MCF 10A (cell line): ENCODE measurements around the gene ZC3H14. TPM values are rescaled to one million over a fixed set of nuclear protein-coding genes. Genes with fewer than 3 reads are reported as not detected.
A peak's percentile ranks its signal among the peaks of the same experiment; 100 is the strongest.

Source experiments
- BruUV-seq: library from RNA; stranded (reverse); fragments of 400-500 nt; replicated peaks from 2 replicates; lab custom pipeline; 2021; lab: Mats Ljungman, UMichigan
- CTCF ChIA-PET: fragments of 300-600 bp; sonication (Branson Sonifier 250); formaldehyde crosslinking; extraction: SDS; loops from one replicate; lab custom pipeline; 2021; ENCODE audit warnings: antibody characterized with exemption, inconsistent platforms; lab: Yijun Ruan, JAX
- POLR2A ChIA-PET: fragments of 300-600, 350-650 bp; sonication (Branson Sonifier 250); formaldehyde crosslinking; extraction: SDS; loops from one replicate; lab custom pipeline; 2020; ENCODE audit warnings: antibody characterized with exemption, inconsistent platforms; lab: Yijun Ruan, JAX
- DNase-seq: peaks from one replicate; pipeline ENCODE4 v3.0.0-alpha.2; 2018; ENCODE audit not compliant: unreplicated experiment
- H3K27ac Mint-ChIP-seq: one replicate; pipeline ENCODE4 v1.8.0; 2022; ENCODE audit warnings: mild to moderate bottlenecking, low read depth, mixed read lengths; ENCODE audit not compliant: unreplicated experiment
- H3K27me3 Mint-ChIP-seq: one replicate; pipeline ENCODE4 v1.8.0; 2022; ENCODE audit warnings: mixed read lengths; ENCODE audit not compliant: insufficient read depth, unreplicated experiment
- H3K36me3 Mint-ChIP-seq: one replicate; pipeline ENCODE4 v1.8.0; 2022; ENCODE audit warnings: mild to moderate bottlenecking, moderate library complexity, mixed read lengths; ENCODE audit not compliant: insufficient read depth, unreplicated experiment
- H3K4me1 Mint-ChIP-seq: one replicate; pipeline ENCODE4 v1.8.0; 2022; ENCODE audit warnings: mixed read lengths; ENCODE audit not compliant: insufficient read depth, unreplicated experiment
- H3K4me3 Mint-ChIP-seq: one replicate; pipeline ENCODE4 v1.8.0; 2022; ENCODE audit warnings: mild to moderate bottlenecking, moderate library complexity, mixed read lengths; ENCODE audit not compliant: unreplicated experiment
- H3K9me3 Mint-ChIP-seq: one replicate; pipeline ENCODE4 v1.8.0; 2022; ENCODE audit warnings: mixed read lengths; ENCODE audit not compliant: unreplicated experiment
- intact Hi-C: fragments of 100-400 bp; cut with micrococcal nuclease; formaldehyde crosslinking; loops from 2 replicates; pipeline ENCODE4 v1.14.1; 2022
- total RNA-seq: library from RNA; stranded (reverse); gene quantifications from 2 replicates; pipeline ENCODE4 v1.2.3, GENCODE V29; 2022
- TF ChIP-seq, protein P1 (sequence below): fragments of 200-600 bp; IDR thresholded peaks from one replicate; pipeline ENCODE4 v1.8.0; 2022; ENCODE audit warnings: antibody characterized with exemption, mild to moderate bottlenecking; ENCODE audit not compliant: unreplicated experiment

Gene ZC3H14
- total RNA-seq, 1 experiment from 2014 or later, result 72.6 TPM

DNA sequence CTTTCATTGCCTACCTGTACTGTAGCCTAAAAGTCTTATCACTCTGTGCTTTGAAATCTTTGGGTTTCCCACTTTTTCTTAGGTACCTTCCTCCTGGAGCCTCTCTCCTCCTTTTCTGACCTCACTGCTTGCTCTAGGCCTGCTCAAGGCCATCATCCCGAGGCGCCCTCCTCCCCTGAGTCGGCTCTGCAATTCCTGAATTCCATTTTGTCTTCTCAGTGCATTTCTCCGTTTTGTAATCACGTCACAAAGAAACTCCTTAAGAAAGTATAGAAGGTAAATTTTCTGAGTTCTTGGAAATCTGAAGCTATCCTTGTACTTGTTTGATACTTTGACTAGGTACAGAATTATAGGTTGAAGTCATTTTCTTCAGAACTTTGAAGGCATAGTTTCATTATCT lies 25.2 kb downstream of the ZC3H14 start:
- H3K36me3 Mint-ChIP-seq, result peaks cover 94% of the 10 kb centered on the region
- intact Hi-C loops, result no loop called here
- DNase-seq, result no peak
- ChIA-PET POLR2A (no interaction called here), CTCF (no interaction called here)
- no peak overlapping the region for H3K4me3 Mint-ChIP-seq
- TF ChIP-seq, protein P1, sequence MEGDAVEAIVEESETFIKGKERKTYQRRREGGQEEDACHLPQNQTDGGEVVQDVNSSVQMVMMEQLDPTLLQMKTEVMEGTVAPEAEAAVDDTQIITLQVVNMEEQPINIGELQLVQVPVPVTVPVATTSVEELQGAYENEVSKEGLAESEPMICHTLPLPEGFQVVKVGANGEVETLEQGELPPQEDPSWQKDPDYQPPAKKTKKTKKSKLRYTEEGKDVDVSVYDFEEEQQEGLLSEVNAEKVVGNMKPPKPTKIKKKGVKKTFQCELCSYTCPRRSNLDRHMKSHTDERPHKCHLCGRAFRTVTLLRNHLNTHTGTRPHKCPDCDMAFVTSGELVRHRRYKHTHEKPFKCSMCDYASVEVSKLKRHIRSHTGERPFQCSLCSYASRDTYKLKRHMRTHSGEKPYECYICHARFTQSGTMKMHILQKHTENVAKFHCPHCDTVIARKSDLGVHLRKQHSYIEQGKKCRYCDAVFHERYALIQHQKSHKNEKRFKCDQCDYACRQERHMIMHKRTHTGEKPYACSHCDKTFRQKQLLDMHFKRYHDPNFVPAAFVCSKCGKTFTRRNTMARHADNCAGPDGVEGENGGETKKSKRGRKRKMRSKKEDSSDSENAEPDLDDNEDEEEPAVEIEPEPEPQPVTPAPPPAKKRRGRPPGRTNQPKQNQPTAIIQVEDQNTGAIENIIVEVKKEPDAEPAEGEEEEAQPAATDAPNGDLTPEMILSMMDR, result no peak
- no peak overlapping the region for H3K27ac Mint-ChIP-seq
- no peaks in the 10 kb centered on the region for H3K9me3 Mint-ChIP-seq
- no peaks in the 10 kb centered on the region for H3K27me3 Mint-ChIP-seq
- BruUV-seq, result no TSS peak
- H3K4me1 Mint-ChIP-seq, result peaks cover 5% of the 10 kb centered on the region

DNA sequence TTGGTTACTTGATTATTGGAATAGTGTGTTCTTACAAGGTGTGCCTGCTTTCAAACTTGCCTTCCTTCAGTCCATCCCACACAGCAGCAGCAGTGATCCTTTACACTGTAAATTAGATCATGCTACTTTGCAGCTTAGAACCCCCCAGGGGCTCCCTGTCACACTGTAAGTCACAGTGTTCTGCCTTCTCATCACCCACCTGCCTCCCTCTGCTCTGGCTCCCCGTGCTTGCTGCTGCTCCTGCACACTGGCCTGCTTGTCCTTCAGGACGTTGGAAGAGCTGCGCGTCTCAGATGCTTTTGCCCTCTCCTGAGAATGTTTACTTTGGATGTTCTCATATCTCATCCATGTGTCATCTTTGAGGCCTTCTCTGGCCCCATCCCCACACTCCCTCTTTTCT lies 27.3 kb downstream of the ZC3H14 start:
- DNase-seq, result no peak
- H3K4me3 Mint-ChIP-seq, result no peak overlapping the region
- peak overlapping the region; percentile 49 for H3K27ac Mint-ChIP-seq
- no peaks in the 10 kb centered on the region for H3K9me3 Mint-ChIP-seq
- intact Hi-C loops, result no loop called here
- peaks cover 92% of the 10 kb centered on the region for H3K36me3 Mint-ChIP-seq
- H3K27me3 Mint-ChIP-seq, result no peaks in the 10 kb centered on the region
- BruUV-seq, result no TSS peak
- TF ChIP-seq, protein P1, result no peak
- CTCF ChIA-PET, result no interaction called here
- POLR2A ChIA-PET, result interaction anchor here (0.7 kb wide), 1 partner anchor 47 kb away, joined by 3 read pairs; no protein-coding TSS in a partner anchor
- peaks cover 5% of the 10 kb centered on the region for H3K4me1 Mint-ChIP-seq

DNA sequence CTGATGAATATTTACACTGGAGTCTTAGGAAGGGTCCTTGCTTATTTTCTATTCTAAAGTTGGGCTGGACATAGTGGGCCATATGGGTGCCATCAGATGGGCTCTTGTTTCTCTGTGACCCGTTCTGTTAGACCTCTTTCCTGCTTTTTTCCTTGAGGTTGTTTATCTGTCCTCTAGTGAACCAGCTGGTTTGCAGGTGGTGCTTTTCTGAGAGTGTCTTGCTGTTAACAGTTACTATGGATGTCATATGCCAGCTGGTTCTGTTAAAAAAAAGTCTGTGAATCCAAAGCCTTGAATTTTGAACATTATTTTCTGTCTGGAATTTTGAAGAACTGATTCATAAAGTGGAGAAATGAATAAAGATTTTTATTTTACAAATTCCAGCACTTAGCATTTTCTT lies 29.2 kb downstream of the ZC3H14 start:
- no peak for DNase-seq
- BruUV-seq, result no TSS peak
- H3K36me3 Mint-ChIP-seq, result peaks cover 81% of the 10 kb centered on the region
- no peaks in the 10 kb centered on the region for H3K9me3 Mint-ChIP-seq
- ChIA-PET CTCF (no interaction called here), POLR2A (interaction anchor here (0.7 kb wide), 1 partner anchor 12 kb away, joined by 3 read pairs; no protein-coding TSS in a partner anchor)
- H3K27ac Mint-ChIP-seq, result no peak overlapping the region
- H3K4me1 Mint-ChIP-seq, result peaks cover 5% of the 10 kb centered on the region
- intact Hi-C loops, result no loop called here
- H3K27me3 Mint-ChIP-seq, result no peaks in the 10 kb centered on the region
- TF ChIP-seq, protein P1, result no peak
- H3K4me3 Mint-ChIP-seq, result no peak overlapping the region

DNA sequence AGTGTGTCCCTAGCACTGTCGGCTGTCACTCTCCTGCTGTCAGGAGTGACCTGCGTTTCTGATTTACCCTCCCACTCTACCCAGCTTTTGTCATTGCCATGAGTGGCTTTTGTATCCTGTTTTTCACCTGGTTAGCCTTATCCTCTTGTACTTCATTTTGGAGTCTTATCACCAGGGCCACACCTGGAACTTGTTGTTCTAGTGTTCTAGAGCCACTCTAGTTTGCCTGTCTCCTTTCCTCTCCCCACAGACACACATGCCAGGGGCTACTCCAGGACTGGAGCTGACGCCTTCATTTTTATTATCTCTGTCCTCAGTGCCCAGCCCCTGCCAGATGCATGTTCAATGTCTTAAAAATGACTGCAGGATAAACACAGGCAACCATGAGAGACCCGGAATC lies 34.2 kb downstream of the ZC3H14 start:
- no TSS peak for BruUV-seq
- Mint-ChIP-seq H3K27ac (peak overlapping the region; percentile 66), H3K4me1 (peaks cover 6% of the 10 kb centered on the region), H3K9me3 (no peaks in the 10 kb centered on the region), H3K36me3 (peaks cover 84% of the 10 kb centered on the region), H3K27me3 (no peaks in the 10 kb centered on the region), H3K4me3 (no peak overlapping the region)
- DNase-seq, result no peak
- ChIA-PET CTCF (interaction anchor here (0.7 to 1.7 kb wide), 3 partner anchors 10 to 44 kb away, joined by 3 to 4 read pairs (median 4); no protein-coding TSS in a partner anchor), POLR2A (no interaction called here)
- TF ChIP-seq, protein P1, result no peak
- intact Hi-C loops, result no loop called here
